Stimulated activated CD8-positive, alpha-beta memory T cell treated with anti-CD3 and anti-CD28 coated beads, Interleukin-15, amount 100 ng/mL, for 4 hours (primary cell): ENCODE results near the gene TRPM3.

Experiments
- DNase-seq, 2 donors: peaks; one replicate each; pipeline ENCODE4 v3.0.0-alpha.2; 2020; ENCODE audit warnings: low read depth in 2 of 2

TRPM3 gene

GRCh38 chr9:70613024-70613768 lies 508.2 kb downstream of the TRPM3 start:
- DNase-seq: no peak

GRCh38 chr9:70610287-70610644 lies 511.2 kb downstream of the TRPM3 start:
- no peak for DNase-seq

- DNase-seq: no peak
Observed at GRCh38 chr9:70609542-70610286, 511.7 kb downstream of the TRPM3 start.

DNA sequence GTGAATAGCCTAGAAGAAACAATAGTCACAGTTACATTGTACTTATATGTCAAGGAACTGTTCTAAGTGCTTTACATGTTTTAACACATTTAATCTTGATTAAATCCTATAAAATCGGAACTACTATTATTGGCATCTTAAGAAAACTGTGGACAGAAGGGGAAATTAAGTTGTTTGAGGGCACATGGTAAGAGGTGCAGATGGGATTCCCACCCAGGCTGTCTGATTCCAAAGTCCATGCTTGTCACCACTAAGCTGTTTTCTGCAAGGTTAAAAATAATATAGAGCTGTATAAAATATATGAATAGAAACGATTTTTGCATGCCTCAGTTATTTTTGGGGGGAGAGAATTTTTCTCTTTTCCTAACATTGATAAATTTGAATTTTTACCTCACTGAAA lies 512.4 kb downstream of the TRPM3 start:
- DNase-seq: no peak

GRCh38 chr9:70607926-70608325 lies 513.5 kb downstream of the TRPM3 start:
- DNase-seq: no peak

DNA sequence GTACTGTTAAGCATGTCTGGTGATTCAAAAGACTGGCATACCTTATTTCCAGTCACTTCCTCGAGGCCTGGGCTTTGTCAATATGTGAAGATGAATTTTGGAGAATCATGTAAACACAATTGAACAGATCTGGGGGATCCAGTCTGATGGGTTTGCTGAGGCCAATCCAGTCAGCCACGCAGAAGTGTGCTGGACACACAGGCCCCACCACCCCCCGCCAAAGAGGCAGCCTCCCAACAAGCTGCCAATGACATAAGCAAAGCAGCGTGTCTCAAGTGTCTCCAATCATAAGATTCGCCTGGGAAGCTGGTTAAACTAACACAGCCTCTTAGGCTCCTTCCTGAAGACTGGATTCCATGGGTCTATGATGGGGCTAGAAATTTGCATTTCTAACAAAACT lies 514.1 kb downstream of the TRPM3 start:
- no peak for DNase-seq

- DNase-seq: no peak
Observed at GRCh38 chr9:70603020-70603411, 518.4 kb downstream of the TRPM3 start.

- DNase-seq: no peak
Observed at GRCh38 chr9:70602321-70603019, 519.0 kb downstream of the TRPM3 start.

DNA sequence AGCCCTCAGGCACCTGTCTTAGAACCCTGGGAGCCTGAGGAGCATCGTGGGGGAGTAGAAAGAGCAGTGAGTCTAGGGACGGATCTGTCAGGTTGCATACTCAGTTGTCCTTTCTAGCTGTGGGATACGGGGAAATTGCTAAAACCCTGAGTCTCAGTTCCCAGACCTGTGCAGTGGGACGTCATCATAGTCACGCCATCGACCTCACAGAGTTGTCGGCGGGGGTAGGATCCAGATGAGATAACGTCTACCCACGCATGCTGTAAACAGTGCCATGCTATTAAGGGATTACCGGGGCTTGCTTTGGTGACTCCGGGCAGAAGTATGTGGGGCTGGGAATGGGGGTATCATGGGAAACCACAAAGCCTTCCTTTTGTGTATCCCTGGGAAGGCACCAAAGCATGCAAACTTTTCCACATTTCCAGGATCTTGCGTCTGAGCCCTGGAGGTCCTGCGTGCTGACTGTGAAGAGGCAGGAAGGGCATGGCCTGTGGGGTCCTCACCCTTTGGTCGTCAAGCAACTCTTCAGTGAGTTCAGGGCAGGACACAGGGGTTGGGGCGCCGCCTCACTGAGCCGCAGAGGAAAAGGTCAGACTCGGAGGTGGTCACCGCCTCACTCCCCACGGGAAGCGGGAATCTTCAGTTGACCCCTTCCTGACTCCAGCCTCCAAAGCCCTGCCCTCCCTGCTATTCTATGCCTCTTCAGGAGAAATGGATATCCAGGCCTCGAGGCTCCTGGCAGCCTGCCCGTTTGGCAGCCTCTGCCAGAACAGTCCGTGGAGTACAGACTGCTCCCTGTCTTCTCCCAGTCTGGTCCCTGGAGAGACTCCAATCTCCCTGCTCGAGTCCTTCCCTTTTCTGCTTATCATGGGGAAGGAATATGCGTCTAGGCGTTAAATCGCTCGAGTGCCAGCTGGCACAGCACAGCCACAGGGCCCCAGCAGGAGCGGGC lies 520.1 kb downstream of the TRPM3 start:
- DNase-seq: no peak

DNA sequence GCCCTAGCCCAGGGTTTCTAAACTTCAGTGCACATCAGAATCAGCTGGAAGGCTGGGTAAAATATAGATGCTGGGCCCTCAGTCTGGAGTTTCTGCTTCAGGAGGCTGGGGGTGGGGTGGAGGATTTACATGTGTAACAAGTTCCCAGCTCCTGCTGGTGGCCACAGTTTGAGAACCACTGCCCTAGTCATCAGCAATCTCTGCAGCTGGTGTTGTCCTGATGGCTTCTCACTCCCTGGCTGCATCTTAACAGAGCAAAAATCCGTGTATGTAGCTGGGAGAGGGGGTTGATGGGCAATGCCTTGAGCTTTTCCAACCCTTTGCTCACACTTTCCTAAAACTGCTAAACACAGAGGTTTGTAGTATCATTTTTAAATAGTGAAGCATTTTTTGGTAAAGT lies 520.9 kb downstream of the TRPM3 start:
- DNase-seq: no peak

GRCh38 chr9:70597886-70598285 lies 523.5 kb downstream of the TRPM3 start:
- no peak for DNase-seq

- no peak for DNase-seq
Observed at GRCh38 chr9:70595211-70595610, 526.2 kb downstream of the TRPM3 start.

DNA sequence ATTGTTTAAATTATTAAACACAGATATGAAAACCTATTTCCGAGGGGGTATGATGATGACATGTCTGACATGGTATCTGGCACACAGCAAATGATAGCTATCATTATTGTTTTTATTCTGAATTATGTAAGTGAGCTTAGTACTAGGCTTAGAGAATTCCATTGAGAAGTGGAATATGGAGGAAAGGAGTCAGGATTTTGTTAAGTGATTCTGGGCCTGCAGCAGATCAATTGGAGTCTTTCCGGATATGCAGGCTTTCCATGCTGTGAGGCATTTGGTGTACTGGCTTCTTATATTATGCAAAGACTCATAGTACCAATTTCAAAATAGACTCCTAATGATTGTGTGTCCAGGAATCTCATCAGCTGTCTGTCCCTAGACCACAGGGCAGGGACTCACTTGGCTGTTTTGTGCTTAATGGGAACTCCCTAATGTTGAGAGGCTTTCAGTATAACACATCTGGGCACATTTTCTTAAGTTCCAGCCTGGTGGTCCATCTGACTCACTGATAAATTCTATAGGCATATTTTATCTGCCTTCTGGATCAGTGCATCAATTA lies 527.0 kb downstream of the TRPM3 start:
- no peak for DNase-seq

DNA sequence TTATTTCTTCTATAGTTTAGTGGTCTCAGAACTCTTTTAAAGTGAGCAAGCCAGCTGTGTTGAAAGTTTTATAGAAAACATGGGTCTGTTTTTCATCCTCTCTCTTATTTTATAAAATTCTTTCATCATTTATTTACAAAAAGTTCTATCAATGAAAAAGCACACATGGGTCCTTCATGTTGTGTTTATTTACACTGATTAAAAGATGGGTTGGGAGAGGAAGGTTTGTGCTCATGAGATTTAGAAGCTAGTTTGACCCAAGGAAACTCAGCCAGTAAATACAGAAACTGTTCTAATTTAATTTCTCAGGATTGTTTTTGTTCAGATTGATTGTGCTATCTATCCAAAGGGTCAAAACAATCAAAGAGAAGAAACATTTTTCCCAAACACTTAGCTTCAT lies 528.2 kb downstream of the TRPM3 start:
- DNase-seq: no peak

DNA sequence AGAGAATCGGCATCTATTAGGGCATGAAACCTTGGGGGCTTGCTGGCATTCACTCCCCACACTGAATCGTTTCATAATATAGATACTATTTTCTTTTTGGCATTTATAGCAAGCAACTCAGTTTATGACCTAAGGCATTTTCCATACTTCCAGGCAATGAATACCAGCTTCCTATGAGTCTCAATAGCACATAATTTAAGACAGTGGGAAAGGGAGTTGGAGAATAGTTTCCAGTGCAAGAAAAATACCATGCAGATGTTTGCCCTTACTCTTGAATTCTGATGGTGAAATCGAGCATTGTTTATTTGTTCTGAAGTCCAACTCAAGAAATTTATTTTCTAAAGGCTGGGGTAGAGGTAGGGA lies 531.1 kb downstream of the TRPM3 start:
- no peak for DNase-seq

DNA sequence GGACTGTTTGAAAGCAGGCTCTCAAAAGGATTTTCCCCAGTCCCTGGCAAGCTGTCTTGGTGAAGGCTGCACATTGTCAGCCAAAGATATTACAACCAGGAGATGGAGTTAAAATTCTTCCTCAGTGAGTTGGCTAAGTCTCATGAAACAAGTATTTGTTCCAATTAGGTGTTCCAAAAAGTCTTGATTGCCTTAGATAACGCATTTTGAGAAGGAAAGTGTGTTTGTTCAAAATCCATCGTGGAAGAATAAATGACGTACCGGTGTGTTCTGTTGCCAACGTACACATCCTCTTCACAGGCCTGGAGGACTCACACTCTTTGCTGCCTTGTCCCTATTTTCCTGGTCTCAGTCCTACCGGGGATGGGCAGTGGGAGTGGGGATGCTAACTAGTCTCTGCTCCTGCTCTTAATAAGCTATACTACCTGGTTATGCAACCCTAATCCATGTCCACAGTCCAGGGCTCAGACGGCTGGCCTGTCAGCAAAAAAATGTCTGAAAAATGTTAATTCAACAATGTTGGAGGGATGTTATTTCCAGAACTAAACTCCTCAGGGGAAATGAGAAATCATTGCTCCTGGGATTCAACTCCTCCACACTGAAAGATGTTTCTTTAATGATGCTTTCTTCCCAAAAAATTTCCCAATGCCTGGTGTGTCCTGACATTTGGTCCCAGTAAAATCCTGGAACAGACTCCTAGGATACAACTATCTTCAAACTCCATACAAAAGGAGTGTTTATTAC lies 531.7 kb downstream of the TRPM3 start:
- DNase-seq: no peak

DNA sequence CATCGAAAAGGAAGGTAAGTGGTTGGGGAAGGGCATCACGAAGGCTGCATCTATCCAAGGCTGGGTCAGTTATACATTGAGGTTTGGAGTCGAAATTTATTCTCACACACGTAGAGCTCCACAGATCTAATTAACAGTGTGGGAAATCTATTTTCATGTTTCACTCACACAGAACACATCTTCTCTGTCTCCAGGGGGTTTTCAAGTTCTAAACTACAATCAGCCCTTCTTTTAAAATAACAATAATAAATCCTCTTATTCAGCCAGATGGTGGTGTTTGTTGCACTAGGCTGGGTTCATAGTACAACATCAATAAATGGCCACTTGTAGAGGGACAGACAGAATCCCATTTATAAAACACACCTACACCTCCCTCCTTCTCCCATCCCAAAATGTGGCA lies 532.4 kb downstream of the TRPM3 start:
- DNase-seq: no peak

- DNase-seq: no peak
Observed at GRCh38 chr9:70588381-70588780, 533.0 kb downstream of the TRPM3 start.

DNA sequence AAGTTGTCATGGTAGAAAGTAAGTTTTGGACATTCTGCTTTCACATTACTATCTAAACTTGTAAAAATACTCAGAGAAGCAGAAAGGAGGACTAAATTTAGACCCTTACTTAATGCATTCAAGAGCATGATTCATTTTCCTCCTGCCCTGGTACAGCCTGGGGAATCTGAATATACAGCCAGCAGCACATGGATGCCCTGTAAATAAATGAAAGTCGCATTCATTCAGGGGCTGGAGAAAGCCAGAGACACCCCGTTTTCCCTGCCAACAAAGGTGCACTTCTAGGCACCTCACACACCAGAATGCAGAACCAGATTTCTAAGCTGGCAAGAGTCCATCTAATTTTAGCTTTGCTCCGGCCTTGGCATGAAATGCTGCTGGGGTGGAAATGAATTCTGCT lies 534.2 kb downstream of the TRPM3 start:
- DNase-seq: no peak

DNA sequence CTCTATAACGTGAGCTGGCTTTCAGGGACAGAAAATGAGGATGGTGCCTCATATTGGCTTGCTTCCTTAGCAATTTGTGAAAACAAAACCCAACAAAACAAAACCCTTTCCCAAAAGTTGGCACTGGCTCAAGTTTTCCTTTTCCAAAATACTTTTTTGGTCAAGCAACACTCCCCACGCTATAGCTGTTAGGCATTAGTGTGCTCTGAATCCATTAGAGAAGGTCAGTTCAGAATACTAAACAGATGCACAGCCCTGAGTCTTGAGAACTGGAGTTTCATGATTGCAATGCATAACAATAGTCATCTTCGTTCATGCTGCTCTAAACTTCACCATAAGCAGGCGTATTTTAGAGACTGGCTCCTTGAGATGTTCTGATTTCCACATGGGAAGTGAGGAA lies 534.9 kb downstream of the TRPM3 start:
- DNase-seq: no peak

DNA sequence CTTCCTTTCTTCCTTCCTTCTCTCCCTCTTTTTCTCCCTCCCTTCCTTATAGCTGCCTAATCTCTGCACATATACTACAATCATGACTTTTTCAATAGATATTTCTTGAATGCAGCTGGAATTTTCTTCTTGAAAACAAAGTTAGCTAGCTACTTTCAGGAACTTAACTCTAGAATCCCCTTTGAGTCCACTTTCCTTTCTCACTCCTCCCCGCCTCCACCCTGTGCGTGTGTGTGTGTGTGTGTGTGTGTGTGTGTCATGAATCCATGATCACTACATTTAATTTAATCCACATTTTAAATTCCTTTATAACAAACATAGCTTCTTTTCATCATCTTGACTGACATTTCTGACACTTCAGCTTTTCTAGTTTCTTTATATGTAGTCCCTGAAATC lies 539.5 kb downstream of the TRPM3 start:
- DNase-seq: no peak
